Immature natural killer cell (primary cell): ENCODE results near the gene GFI1B. TPM values are rescaled to one million over a fixed set of nuclear protein-coding genes. Genes with fewer than 3 reads are reported as not detected.
"Not testable (repeated sequence)": the region's sequence is repeated elsewhere in the genome, so short reads cannot be mapped to it uniquely, and the experiment has no call there.

Source experiments
- DNase-seq, 3 donors: peaks; one replicate each; pipeline ENCODE4 v3.0.0; 2022; ENCODE audit warnings: mixed read lengths in 1 of 3
- H3K27ac Mint-ChIP-seq, 6 donors: one replicate each; pipeline ENCODE4 v1.8.0; 2020; ENCODE audit warnings: mixed read lengths in 6 of 6, mild to moderate bottlenecking in 5 of 6, inconsistent platforms in 4 of 6, moderate library complexity in 3 of 6
- H3K27me3 Mint-ChIP-seq, 3 donors: one replicate each; pipeline ENCODE4 v1.8.0; 2020 to 2021; ENCODE audit warnings: low read depth in 3 of 3, mild to moderate bottlenecking in 3 of 3, mixed read lengths in 3 of 3, moderate library complexity in 3 of 3, inconsistent platforms in 1 of 3
- H3K36me3 Mint-ChIP-seq, 3 donors: one replicate each; pipeline ENCODE4 v1.8.0; 2020; ENCODE audit warnings: mixed read lengths in 3 of 3, inconsistent platforms in 2 of 3, mild to moderate bottlenecking in 2 of 3
- H3K4me1 Mint-ChIP-seq, 2 donors: one replicate each; pipeline ENCODE4 v1.8.0; 2020; ENCODE audit warnings: inconsistent platforms in 2 of 2, mild to moderate bottlenecking in 2 of 2, mixed read lengths in 2 of 2, moderate library complexity in 1 of 2
- H3K4me3 Mint-ChIP-seq, 5 donors: one replicate each; pipeline ENCODE4 v1.8.0; 2020; ENCODE audit warnings: mild to moderate bottlenecking in 5 of 5, mixed read lengths in 5 of 5, inconsistent platforms in 3 of 5, moderate library complexity in 3 of 5
- H3K9me3 Mint-ChIP-seq, 6 donors: one replicate each; pipeline ENCODE4 v1.8.0; 2020; ENCODE audit warnings: mild to moderate bottlenecking in 6 of 6, mixed read lengths in 6 of 6, inconsistent platforms in 4 of 6, moderate library complexity in 3 of 6
- polyA plus RNA-seq, 3 donors: library from polyadenylated mRNA; unstranded; fragments of 300-500 nt; fragmentation: Illumina TruSeq; gene quantifications; one replicate each; pipeline ENCODE4 v1.2.3, GENCODE V29; 2021

Gene GFI1B
- polyA plus RNA-seq, 3 donors from 2014 or later = 1.6 to 1.8 TPM; not detected in 1

GRCh38 chr9:133026426-133026825 is 47.9 kb downstream of the GFI1B start:
- Mint-ChIP-seq H3K9me3 (no peaks in the 10 kb centered on the region), H3K27ac (no peak overlapping the region), H3K36me3 (no peaks in the 10 kb centered on the region), H3K4me1 (peaks cover 35 to 36% of the 10 kb centered on the region in 2 donors), H3K27me3 (peaks cover 14 to 17% (median 14%) of the 10 kb centered on the region in 3 donors), H3K4me3 (no peak overlapping the region)
- DNase-seq = no peak

- Mint-ChIP-seq H3K4me1 (peaks cover 41 to 42% of the 10 kb centered on the region in 2 donors), H3K4me3 (peak overlapping the region in 2 of 5 donors; percentile 16 to 60), H3K27me3 (peaks cover 14 to 17% (median 14%) of the 10 kb centered on the region in 3 donors)
Measured at GRCh38 chr9:133027134-133027533, 48.6 kb downstream of the GFI1B start.

GRCh38 chr9:133028221-133028620 is 49.7 kb downstream of the GFI1B start:
- peaks cover 43 to 46% of the 10 kb centered on the region in 2 donors for H3K4me1 Mint-ChIP-seq
- no peaks in the 10 kb centered on the region for H3K36me3 Mint-ChIP-seq
- peak overlapping the region in 4 of 6 donors; percentile 40 to 97 (median 53) for H3K27ac Mint-ChIP-seq
- no peaks in the 10 kb centered on the region for H3K9me3 Mint-ChIP-seq
- peaks cover 9 to 13% (median 9%) of the 10 kb centered on the region in 3 donors for H3K27me3 Mint-ChIP-seq
- DNase-seq = no peak
- peak overlapping the region; percentile 8 to 100 (median 99) for H3K4me3 Mint-ChIP-seq

More at GRCh38 chr9:133027134-133027533, 48.6 kb downstream of the GFI1B start:
- H3K36me3 Mint-ChIP-seq = no peaks in the 10 kb centered on the region
- H3K9me3 Mint-ChIP-seq = no peaks in the 10 kb centered on the region
- peak overlapping the region in 2 of 6 donors; percentile 42 to 57 for H3K27ac Mint-ChIP-seq
- no peak for DNase-seq

GRCh38 chr9:133029994-133030316 is 51.5 kb downstream of the GFI1B start:
- Mint-ChIP-seq H3K27ac (peak overlapping the region; percentile 96 to 99 (median 98)), H3K4me3 (peak overlapping the region; percentile 98 to 100 (median 99)), H3K9me3 (no peaks in the 10 kb centered on the region), H3K4me1 (peaks cover 42 to 56% of the 10 kb centered on the region in 2 donors), H3K27me3 (peaks cover 8 to 13% (median 9%) of the 10 kb centered on the region in 3 donors), H3K36me3 (no peaks in the 10 kb centered on the region)
- DNase-seq = no peak

GRCh38 chr9:133030317-133031129 is 52.0 kb downstream of the GFI1B start, which contains the start of gene GTF3C5:
Gene GTF3C5 (plus strand): TSS chr9:133030997. CDS start chr9:133031012, 15 bp downstream.
- peak within 1 kb of the TSS; percentile 98 to 100 (median 99) for H3K4me3 Mint-ChIP-seq
- H3K4me1 Mint-ChIP-seq = peaks cover 42 to 56% of the 10 kb centered on the region in 2 donors
- peak; percentile 94 to 96 (median 95) for DNase-seq

GRCh38 chr9:133031130-133031422 is 52.6 kb downstream of the GFI1B start:
- peaks cover 44 to 61% of the 10 kb centered on the region in 2 donors for H3K4me1 Mint-ChIP-seq
- peak overlapping the region; percentile 96 to 99 (median 98) for H3K27ac Mint-ChIP-seq
- H3K9me3 Mint-ChIP-seq = no peaks in the 10 kb centered on the region
- peaks cover 8 to 13% (median 9%) of the 10 kb centered on the region in 3 donors for H3K27me3 Mint-ChIP-seq
- H3K36me3 Mint-ChIP-seq = no peaks in the 10 kb centered on the region
- no peak for DNase-seq
- peak overlapping the region; percentile 98 to 100 (median 99) for H3K4me3 Mint-ChIP-seq

More at GRCh38 chr9:133030317-133031129, 52.0 kb downstream of the GFI1B start, which contains the start of gene GTF3C5:
- H3K36me3 Mint-ChIP-seq = no peaks in the 10 kb centered on the region
- H3K27me3 Mint-ChIP-seq = peaks cover 8 to 13% (median 9%) of the 10 kb centered on the region in 3 donors
- H3K9me3 Mint-ChIP-seq = no peaks in the 10 kb centered on the region
- H3K27ac Mint-ChIP-seq = peak within 1 kb of the TSS; percentile 96 to 99 (median 98)

- peak overlapping the region; percentile 20 to 99 (median 84) for H3K27ac Mint-ChIP-seq
- no peaks in the 10 kb centered on the region for H3K9me3 Mint-ChIP-seq
- DNase-seq = no peak
- peaks cover 46 to 64% of the 10 kb centered on the region in 2 donors for H3K4me1 Mint-ChIP-seq
- H3K4me3 Mint-ChIP-seq = peak overlapping the region; percentile 98 to 100 (median 99)
- peaks cover 7 to 13% (median 8%) of the 10 kb centered on the region in 3 donors for H3K27me3 Mint-ChIP-seq
- H3K36me3 Mint-ChIP-seq = no peaks in the 10 kb centered on the region
Measured at GRCh38 chr9:133031496-133031911, 53.0 kb downstream of the GFI1B start.

- DNase-seq = no peak
- Mint-ChIP-seq H3K4me1 (peaks cover 45 to 64% of the 10 kb centered on the region in 2 donors), H3K36me3 (no peaks in the 10 kb centered on the region), H3K27me3 (peaks cover 7 to 13% (median 8%) of the 10 kb centered on the region in 3 donors), H3K9me3 (no peaks in the 10 kb centered on the region), H3K4me3 (peak overlapping the region; percentile 98 to 100 (median 99)), H3K27ac (peak overlapping the region in 2 of 6 donors; percentile 83 to 97)
Measured at GRCh38 chr9:133032171-133032570, 53.7 kb downstream of the GFI1B start.

GRCh38 chr9:133035669-133036068 is 57.2 kb downstream of the GFI1B start:
- Mint-ChIP-seq H3K9me3 (no peaks in the 10 kb centered on the region), H3K4me1 (peaks cover 32 to 57% of the 10 kb centered on the region in 2 donors), H3K4me3 (no peak overlapping the region), H3K36me3 (no peaks in the 10 kb centered on the region), H3K27me3 (peaks cover under 1 to 3% (median 1%) of the 10 kb centered on the region in 3 donors), H3K27ac (no peak overlapping the region)
- no peak for DNase-seq

GRCh38 chr9:133037775-133038515 is 59.5 kb downstream of the GFI1B start:
- Mint-ChIP-seq H3K27ac (peak overlapping the region in 2 of 6 donors; percentile 27 to 33), H3K4me1 (peaks cover 9 to 35% of the 10 kb centered on the region in 2 donors), H3K9me3 (no peaks in the 10 kb centered on the region), H3K36me3 (peaks cover 0 to 6% (median 0%) of the 10 kb centered on the region in 3 donors), H3K4me3 (no peak overlapping the region), H3K27me3 (no peaks in the 10 kb centered on the region)
- no peak for DNase-seq

- DNase-seq = peak; percentile 24 to 42 (median 27)
- Mint-ChIP-seq H3K4me1 (peaks cover 8 to 18% of the 10 kb centered on the region in 2 donors), H3K36me3 (peaks cover 0 to 14% (median 5%) of the 10 kb centered on the region in 3 donors)
- H3K27ac Mint-ChIP-seq, H3K4me3 Mint-ChIP-seq, H3K27me3 Mint-ChIP-seq, H3K9me3 Mint-ChIP-seq: not testable (repeated sequence)
Measured at GRCh38 chr9:133040892-133041479, 62.5 kb downstream of the GFI1B start.
